Measurements from ENCODE around the gene FCER1G. TPM values are rescaled to one million over a fixed set of nuclear protein-coding genes. Genes with fewer than 3 reads are reported as not detected.

Gene FCER1G
- total and polyA plus RNA-seq, 2 of the 8 experiments (the other 6 are each of a cell fraction or from before 2014, with no cell fraction given), result 1.6 TPM; not detected in 1

- no peak for TF ChIP-seq CHD7 (IDR thresholded peaks at IDR 0.05; ENCODE audit: insufficient replicate concordance, low read length)
- no peak for TF ChIP-seq PHF8 (conservative IDR thresholded peaks at IDR 0.05; ENCODE audit: low read depth, low read length)
- TF ChIP-seq E2F6 (IDR thresholded peaks at IDR 0.05), result no peak
- TF ChIP-seq RXRA (IDR thresholded peaks at IDR 0.05; ENCODE audit: insufficient read depth, low read depth, low read length), result no peak
- TF ChIP-seq EGR1 (IDR thresholded peaks at IDR 0.05; ENCODE audit: borderline replicate concordance, low read depth, low read length), result no peak
These were observed 44.7 kb downstream of the FCER1G start (continued) for GRCh38 chr1:161259765-161260164.
